H9 (cell line): ENCODE results near the gene MYH15. TPM values are rescaled to one million over a fixed set of nuclear protein-coding genes. Genes with fewer than 3 reads are reported as not detected.

Source experiments
- DNase-seq: peaks from one replicate; pipeline ENCODE4 v3.0.0-alpha.2; 2017
- H2AFZ ChIP-seq: one replicate; pipeline ENCODE4 v1.6.1; 2013; ENCODE audit warnings: mild to moderate bottlenecking, low read length, control low read depth, moderate library complexity
- H2AK5ac ChIP-seq: 2 replicates; pipeline ENCODE4 v1.6.1; 2013; ENCODE audit warnings: low read length, control low read depth, mixed read lengths; ENCODE audit not compliant: insufficient read length
- H2BK120ac ChIP-seq: one replicate; pipeline ENCODE4 v1.6.1; 2013; ENCODE audit warnings: low read depth, mild to moderate bottlenecking, low read length, control low read depth, inconsistent platforms; ENCODE audit not compliant: poor library complexity, severe bottlenecking
- H2BK12ac ChIP-seq: 2 replicates; pipeline ENCODE4 v1.6.1; 2013; ENCODE audit warnings: low read length, control low read depth, mixed read lengths, low read depth; ENCODE audit not compliant: insufficient read length
- H2BK15ac ChIP-seq: 2 replicates; pipeline ENCODE4 v1.6.1; 2013; ENCODE audit warnings: low read depth, low read length, control low read depth
- H2BK20ac ChIP-seq: one replicate; pipeline ENCODE4 v1.6.1; 2013; ENCODE audit warnings: low read depth, mild to moderate bottlenecking, low read length, control low read depth, inconsistent platforms; ENCODE audit not compliant: poor library complexity, severe bottlenecking
- H2BK5ac ChIP-seq: 2 replicates; pipeline ENCODE4 v1.6.1; 2013; ENCODE audit warnings: low read length, control low read depth, mixed read lengths; ENCODE audit not compliant: insufficient read length
- H3K14ac ChIP-seq: 2 replicates; pipeline ENCODE4 v1.6.1; 2013; ENCODE audit warnings: low read length, control low read depth; ENCODE audit not compliant: insufficient read depth
- H3K18ac ChIP-seq: 2 replicates; pipeline ENCODE4 v1.6.1; 2013; ENCODE audit warnings: low read depth, mild to moderate bottlenecking, mixed read lengths, low read length, control low read depth; ENCODE audit not compliant: insufficient read length
- H3K23ac ChIP-seq: 2 replicates; pipeline ENCODE4 v1.6.1; 2013; ENCODE audit warnings: low read length, control low read depth, mixed read lengths, low read depth; ENCODE audit not compliant: insufficient read length
- H3K23me2 ChIP-seq: 2 replicates; pipeline ENCODE4 v1.6.1; 2013; ENCODE audit warnings: low read depth, mild to moderate bottlenecking, mixed read lengths, low read length, control low read depth; ENCODE audit not compliant: insufficient read length, poor library complexity, severe bottlenecking
- H3K27ac ChIP-seq: 2 replicates; pipeline ENCODE4 v1.5.1; 2013; ENCODE audit warnings: low read length, control low read depth, mixed read lengths, low read depth; ENCODE audit not compliant: insufficient read length
- H3K27me3 ChIP-seq: 2 replicates; pipeline ENCODE4 v1.6.1; 2013; ENCODE audit warnings: low read length, control low read depth, inconsistent platforms; ENCODE audit not compliant: insufficient read depth
- H3K4ac ChIP-seq: 2 replicates; pipeline ENCODE4 v1.6.1; 2013; ENCODE audit warnings: low read depth, mild to moderate bottlenecking, control low read depth, inconsistent platforms, low read length, moderate library complexity
- H3K4me1 ChIP-seq: 2 replicates; pipeline ENCODE4 v1.6.1; 2013; ENCODE audit warnings: low read length, control low read depth, inconsistent platforms; ENCODE audit not compliant: insufficient read depth
- H3K4me2 ChIP-seq: 2 replicates; pipeline ENCODE4 v1.6.1; 2013; ENCODE audit warnings: low read length, control low read depth, mixed read lengths; ENCODE audit not compliant: insufficient read length, insufficient read depth
- H3K56ac ChIP-seq: 2 replicates; pipeline ENCODE4 v1.6.1; 2013; ENCODE audit warnings: low read depth, mild to moderate bottlenecking, mixed read lengths, low read length, control low read depth; ENCODE audit not compliant: insufficient read length
- H3K79me1 ChIP-seq: 2 replicates; pipeline ENCODE4 v1.6.1; 2013; ENCODE audit warnings: low read depth, mild to moderate bottlenecking, moderate library complexity, low read length, control low read depth, inconsistent platforms; ENCODE audit not compliant: insufficient read depth, poor library complexity, severe bottlenecking
- H3K79me2 ChIP-seq: 2 replicates; pipeline ENCODE4 v1.6.1; 2013; ENCODE audit warnings: low read length, control low read depth, inconsistent platforms; ENCODE audit not compliant: insufficient read depth
- H3K9ac ChIP-seq: 2 replicates; pipeline ENCODE4 v1.6.1; 2013; ENCODE audit warnings: low read length, control low read depth, mixed read lengths; ENCODE audit not compliant: insufficient read length; ENCODE audit errors: extremely low read depth
- H3K9me3 ChIP-seq: one replicate; pipeline ENCODE4 v1.6.1; 2013; ENCODE audit warnings: low read depth, low read length, inconsistent platforms; ENCODE audit not compliant: control insufficient read depth
- H3T11ph ChIP-seq: one replicate; pipeline ENCODE4 v1.6.1; 2013; ENCODE audit warnings: mild to moderate bottlenecking, low read length, control low read depth, inconsistent platforms
- H4K20me1 ChIP-seq: one replicate; pipeline ENCODE4 v1.6.1; 2013; ENCODE audit not compliant: control insufficient read depth, insufficient read length, insufficient read depth
- H4K5ac ChIP-seq: 2 replicates; pipeline ENCODE4 v1.6.1; 2013; ENCODE audit warnings: low read depth, mild to moderate bottlenecking, mixed read lengths, low read length, control low read depth; ENCODE audit not compliant: insufficient read length
- H4K8ac ChIP-seq: replicated peaks from 2 replicates; pipeline ENCODE4 v1.6.1; 2013; ENCODE audit warnings: low read length, control low read depth, mixed read lengths, low read depth; ENCODE audit not compliant: insufficient read length
- H4K91ac ChIP-seq: 2 replicates; pipeline ENCODE4 v1.6.1; 2013; ENCODE audit warnings: low read depth, mild to moderate bottlenecking, moderate library complexity, mixed read lengths, low read length, control low read depth; ENCODE audit not compliant: insufficient read length
- H3K27ac Mint-ChIP-seq, 3 experiments: 2 replicates in 2 of 3; 3 replicates in 1 of 3; pipeline ENCODE4 v1.8.0; 2020 to 2021; ENCODE audit warnings: mixed read lengths in 3 of 3, mild to moderate bottlenecking in 1 of 3, moderate library complexity in 1 of 3
- H3K27me3 Mint-ChIP-seq: 2 replicates; pipeline ENCODE4 v1.8.0; 2021; ENCODE audit warnings: low read depth, mild to moderate bottlenecking, moderate library complexity, mixed read lengths
- H3K36me3 Mint-ChIP-seq, 3 experiments: 2 replicates in 2 of 3; 3 replicates in 1 of 3; pipeline ENCODE4 v1.8.0; 2020 to 2021; ENCODE audit warnings: low read depth in 3 of 3, mixed read lengths in 3 of 3; ENCODE audit not compliant: insufficient read depth in 1 of 3
- H3K4me1 Mint-ChIP-seq, 2 experiments: 2 replicates each; pipeline ENCODE4 v1.8.0; 2020; ENCODE audit warnings: mixed read lengths in 2 of 2
- H3K4me3 Mint-ChIP-seq, 2 experiments: 2 replicates in 1 of 2; 3 replicates in 1 of 2; pipeline ENCODE4 v1.8.0; 2020 to 2021; ENCODE audit warnings: mild to moderate bottlenecking in 2 of 2, mixed read lengths in 2 of 2, moderate library complexity in 1 of 2
- H3K9me3 Mint-ChIP-seq, 2 experiments: 2 replicates in 1 of 2; 3 replicates in 1 of 2; pipeline ENCODE4 v1.8.0; 2020; ENCODE audit warnings: mild to moderate bottlenecking in 2 of 2, mixed read lengths in 2 of 2, moderate library complexity in 1 of 2
- WGBS: extraction: QIAGEN DNeasy Blood & Tissue Kit; methylation state at CpG from one replicate; pipeline ENCODE4 v1.1.7; 2013; ENCODE audit warnings: missing lambda C conversion rate, low lambda C conversion rate, mixed read lengths; ENCODE audit not compliant: insufficient read length; ENCODE audit errors: extremely low coverage; 5-methylcytosine and 5-hydroxymethylcytosine counted together
- total RNA-seq: library from RNA; stranded (reverse); gene quantifications from 2 replicates; pipeline ENCODE4 v1.2.1, GENCODE V29; 2021
- TF ChIP-seq, protein P1 (sequence below): fragments of 200-600 bp; sonication (generic); conservative IDR thresholded peaks from 3 replicates; pipeline ENCODE4 v1.8.0; 2021; ENCODE audit warnings: antibody characterized with exemption, mild to moderate bottlenecking

Gene MYH15
- total RNA-seq, 1 experiment from 2014 or later = 0.13 TPM

DNA sequence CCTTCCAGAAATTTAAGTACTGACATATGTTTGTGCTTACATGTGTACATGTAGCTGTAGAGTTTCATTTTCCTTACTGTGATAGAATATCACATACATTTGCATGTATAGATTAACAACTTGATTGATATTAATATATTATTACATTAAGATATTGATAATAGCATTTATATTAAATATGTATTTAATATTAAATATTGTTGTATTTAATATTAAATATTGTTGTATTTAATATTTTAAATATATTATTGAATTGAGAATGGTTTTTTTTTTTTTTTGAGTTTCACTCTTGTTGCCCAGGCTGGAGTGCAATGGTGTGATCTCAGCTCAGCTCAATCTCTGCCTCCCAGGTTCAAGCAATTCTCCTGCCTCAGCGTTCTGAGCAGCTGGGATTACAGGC is 76.5 kb downstream of the MYH15 start:
- DNase-seq = no peak
- no peak overlapping the region for H3K9ac ChIP-seq
- no peaks in the 10 kb centered on the region for H3K4me1 Mint-ChIP-seq
- no peak overlapping the region for H3K18ac ChIP-seq
- peaks cover 20 to 22% of the 10 kb centered on the region in 2 experiments for H3K9me3 Mint-ChIP-seq
- H3K79me2 ChIP-seq = no peaks in the 10 kb centered on the region
- no peak overlapping the region for H3K4me3 Mint-ChIP-seq
- no peak overlapping the region for H2AK5ac ChIP-seq
- TF ChIP-seq, protein P1, sequence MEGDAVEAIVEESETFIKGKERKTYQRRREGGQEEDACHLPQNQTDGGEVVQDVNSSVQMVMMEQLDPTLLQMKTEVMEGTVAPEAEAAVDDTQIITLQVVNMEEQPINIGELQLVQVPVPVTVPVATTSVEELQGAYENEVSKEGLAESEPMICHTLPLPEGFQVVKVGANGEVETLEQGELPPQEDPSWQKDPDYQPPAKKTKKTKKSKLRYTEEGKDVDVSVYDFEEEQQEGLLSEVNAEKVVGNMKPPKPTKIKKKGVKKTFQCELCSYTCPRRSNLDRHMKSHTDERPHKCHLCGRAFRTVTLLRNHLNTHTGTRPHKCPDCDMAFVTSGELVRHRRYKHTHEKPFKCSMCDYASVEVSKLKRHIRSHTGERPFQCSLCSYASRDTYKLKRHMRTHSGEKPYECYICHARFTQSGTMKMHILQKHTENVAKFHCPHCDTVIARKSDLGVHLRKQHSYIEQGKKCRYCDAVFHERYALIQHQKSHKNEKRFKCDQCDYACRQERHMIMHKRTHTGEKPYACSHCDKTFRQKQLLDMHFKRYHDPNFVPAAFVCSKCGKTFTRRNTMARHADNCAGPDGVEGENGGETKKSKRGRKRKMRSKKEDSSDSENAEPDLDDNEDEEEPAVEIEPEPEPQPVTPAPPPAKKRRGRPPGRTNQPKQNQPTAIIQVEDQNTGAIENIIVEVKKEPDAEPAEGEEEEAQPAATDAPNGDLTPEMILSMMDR = no peak
- H3K56ac ChIP-seq = no peak overlapping the region
- H3K23me2 ChIP-seq = no peaks in the 10 kb centered on the region
- no peak overlapping the region for H2BK20ac ChIP-seq
- no peak overlapping the region for H2BK120ac ChIP-seq
- no peak overlapping the region for H3K14ac ChIP-seq
- no peak overlapping the region for H4K5ac ChIP-seq
- no peaks in the 10 kb centered on the region for H3K9me3 ChIP-seq
- no peak overlapping the region for H3T11ph ChIP-seq
- H2BK12ac ChIP-seq = no peak overlapping the region
- no peak overlapping the region for H3K27ac Mint-ChIP-seq
- H2BK5ac ChIP-seq = no peak overlapping the region
- no peak overlapping the region for H4K8ac ChIP-seq
- no CpG with 5 or more reads among the region's 1 CpG for WGBS
- no peaks in the 10 kb centered on the region for H3K27me3 ChIP-seq
- H3K4ac ChIP-seq = no peak overlapping the region
- H3K4me2 ChIP-seq = no peak overlapping the region
- H4K91ac ChIP-seq = no peak overlapping the region
- H3K36me3 Mint-ChIP-seq = peaks cover 11 to 17% (median 15%) of the 10 kb centered on the region in 3 experiments
- H2BK15ac ChIP-seq = no peak overlapping the region
- H3K27ac ChIP-seq = no peak overlapping the region
- H2AFZ ChIP-seq = no peak overlapping the region
- H3K27me3 Mint-ChIP-seq = no peaks in the 10 kb centered on the region
- H3K79me1 ChIP-seq = no peaks in the 10 kb centered on the region
- no peak overlapping the region for H3K23ac ChIP-seq
- no peaks in the 10 kb centered on the region for H4K20me1 ChIP-seq
- H3K4me1 ChIP-seq = no peaks in the 10 kb centered on the region
